ENCODE results near the gene LDB2.

Gene LDB2

GRCh38 chr4:16513876-16514275 lies 384.6 kb downstream of the LDB2 start:
- no peak overlapping the region for H3K27ac ChIP-seq
- TF ChIP-seq ZFX (IDR thresholded peaks at IDR 0.05; ENCODE audit: borderline replicate concordance): no peak
- TF ChIP-seq CTCF (IDR thresholded peaks at IDR 0.05): no peak

DNA sequence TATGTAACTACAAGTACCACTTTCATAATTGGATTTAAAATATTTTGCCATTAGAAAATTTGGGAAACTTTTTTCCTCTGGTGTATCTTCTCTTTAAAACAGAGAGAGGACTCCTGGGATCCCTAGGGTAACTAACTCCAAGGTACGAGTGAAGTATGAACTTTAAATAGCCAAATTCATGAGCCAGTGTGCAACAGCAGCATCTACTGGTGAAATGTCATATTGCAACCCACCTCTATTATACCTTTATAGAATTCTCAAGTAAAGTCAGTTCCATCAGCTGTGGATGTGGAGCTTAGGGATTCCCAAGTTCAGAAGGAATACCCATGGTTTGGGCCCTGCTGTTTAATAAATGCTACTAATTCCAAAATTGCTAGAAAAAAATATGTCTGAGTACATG lies 389.5 kb downstream of the LDB2 start:
- no peak overlapping the region for H3K27ac ChIP-seq
- TF ChIP-seq ZFX (IDR thresholded peaks at IDR 0.05; ENCODE audit: borderline replicate concordance) (no peak), CTCF (IDR thresholded peaks at IDR 0.05) (peak; percentile 65)

- no peak overlapping the region for H3K27ac ChIP-seq
- TF ChIP-seq ZFX (IDR thresholded peaks at IDR 0.05; ENCODE audit: borderline replicate concordance) (no peak), CTCF (IDR thresholded peaks at IDR 0.05) (no peak)
Measured at GRCh38 chr4:16505726-16506125, 392.7 kb downstream of the LDB2 start.

DNA sequence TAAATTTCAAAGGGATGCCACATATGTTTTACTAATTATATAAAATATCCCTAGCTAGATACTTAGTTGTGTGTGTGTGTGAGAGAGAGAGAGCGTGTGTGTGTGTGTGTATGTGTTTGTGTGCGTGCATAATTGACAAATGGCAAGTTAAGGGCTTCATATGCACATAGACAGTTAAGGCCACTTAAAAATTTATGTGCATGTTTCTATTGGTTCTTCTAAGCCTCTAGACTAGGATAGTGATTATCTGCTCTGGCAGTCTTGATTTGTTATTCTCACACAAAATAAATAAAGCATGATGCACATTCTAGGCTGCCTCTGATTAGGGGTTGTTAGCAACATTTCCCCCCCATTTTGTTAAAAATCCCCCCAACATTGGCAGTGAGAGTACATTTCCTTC lies 393.2 kb downstream of the LDB2 start:
- TF ChIP-seq CTCF (IDR thresholded peaks at IDR 0.05) (no peak), ZFX (IDR thresholded peaks at IDR 0.05; ENCODE audit: borderline replicate concordance) (no peak)
- H3K27ac ChIP-seq: no peak overlapping the region

DNA sequence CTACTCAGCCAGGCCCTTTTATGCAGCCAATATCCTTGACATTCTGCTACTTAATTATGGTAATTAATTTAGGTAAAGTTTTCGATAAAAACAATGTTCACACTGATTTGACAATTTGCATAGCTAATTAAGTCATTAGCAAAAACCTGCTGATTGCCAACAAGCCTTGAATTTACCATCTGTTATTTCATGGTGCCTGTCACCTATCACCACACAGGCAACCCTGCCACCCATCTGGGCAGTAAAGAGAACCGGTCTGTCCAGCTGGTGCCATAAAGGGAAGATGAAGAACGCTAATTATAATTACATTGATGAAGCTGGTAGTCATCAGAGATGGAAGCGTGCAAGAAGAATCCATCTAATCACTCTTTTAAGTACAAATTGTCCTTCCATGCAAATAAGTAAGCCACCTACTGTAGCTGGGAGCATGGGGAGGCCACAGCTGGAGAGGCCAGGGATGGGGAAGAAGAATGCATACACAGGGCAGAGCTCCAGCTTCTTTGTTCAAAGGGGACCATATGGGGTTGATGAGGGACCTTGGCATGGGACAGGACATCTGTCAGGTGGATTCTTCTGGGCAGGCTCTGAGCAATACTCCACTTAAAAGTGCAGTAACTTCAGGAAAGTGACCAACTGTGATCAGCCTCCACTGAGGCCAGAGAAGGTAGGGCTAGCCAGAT lies 394.9 kb downstream of the LDB2 start:
- TF ChIP-seq CTCF (IDR thresholded peaks at IDR 0.05) (no peak), ZFX (IDR thresholded peaks at IDR 0.05; ENCODE audit: borderline replicate concordance) (no peak)
- H3K27ac ChIP-seq: no peak overlapping the region

GRCh38 chr4:16498978-16499377 lies 399.5 kb downstream of the LDB2 start:
- H3K27ac ChIP-seq: no peak overlapping the region
- TF ChIP-seq CTCF (IDR thresholded peaks at IDR 0.05) (no peak), ZFX (IDR thresholded peaks at IDR 0.05; ENCODE audit: borderline replicate concordance) (no peak)

DNA sequence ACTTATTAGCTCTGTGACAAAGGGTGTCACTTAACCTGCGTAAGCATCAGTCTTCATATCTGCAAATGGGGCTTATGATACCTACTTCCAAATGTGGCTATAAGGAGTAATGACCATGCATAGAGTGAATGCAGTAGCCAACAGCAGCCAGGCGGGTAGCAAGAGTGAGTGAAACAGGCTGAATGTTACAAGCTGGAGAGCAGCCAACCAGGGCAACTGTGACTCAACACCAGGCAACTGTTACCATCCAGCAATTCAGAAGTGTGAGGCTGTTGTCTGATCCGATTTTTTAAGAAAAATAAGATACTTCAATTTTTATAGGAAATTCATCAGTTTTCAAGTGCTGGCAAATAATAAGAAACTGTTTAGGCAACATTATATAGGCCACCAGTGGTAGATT lies 401.9 kb downstream of the LDB2 start:
- no peak overlapping the region for H3K27ac ChIP-seq
- TF ChIP-seq ZFX (IDR thresholded peaks at IDR 0.05; ENCODE audit: borderline replicate concordance): no peak
- TF ChIP-seq CTCF (IDR thresholded peaks at IDR 0.05): no peak
